ENCODE measurements around the gene TET2.

TET2 gene

DNA sequence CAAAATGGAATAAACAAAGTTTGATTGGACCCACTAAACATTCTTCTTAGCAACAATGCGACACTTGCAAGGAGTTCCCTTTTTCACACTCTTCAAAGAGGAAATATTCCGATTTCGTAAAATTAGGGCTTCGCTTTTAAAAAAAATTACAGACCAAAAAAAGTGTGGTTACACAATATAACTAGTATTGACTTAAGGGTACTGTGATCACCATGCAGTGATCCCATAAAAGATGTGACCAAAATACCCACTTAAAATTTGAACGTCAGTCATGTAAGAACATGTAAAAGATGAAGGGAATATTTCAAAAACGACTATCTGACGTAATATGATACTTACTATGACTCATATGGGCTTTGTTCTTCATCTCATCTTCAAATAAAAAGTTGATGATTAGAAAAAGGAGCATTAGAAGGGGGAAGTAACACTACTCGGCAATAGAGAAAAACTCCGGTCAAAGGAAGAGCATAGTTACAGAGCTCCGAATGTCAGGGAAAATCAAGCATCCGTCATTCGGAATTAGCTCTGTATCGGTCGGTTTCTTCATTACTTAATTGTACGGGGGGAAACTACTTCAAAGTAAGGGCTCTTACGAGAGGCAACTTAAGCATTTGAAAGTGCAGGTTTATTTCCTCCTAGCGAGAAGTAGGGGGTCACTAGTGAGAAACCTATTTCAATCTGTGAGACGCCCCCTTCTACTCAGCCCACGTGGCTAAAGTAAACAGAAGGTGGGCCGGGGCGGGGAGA lies 1.3 kb upstream of the TET2 start:
- no peak for FAIRE-seq

DNA sequence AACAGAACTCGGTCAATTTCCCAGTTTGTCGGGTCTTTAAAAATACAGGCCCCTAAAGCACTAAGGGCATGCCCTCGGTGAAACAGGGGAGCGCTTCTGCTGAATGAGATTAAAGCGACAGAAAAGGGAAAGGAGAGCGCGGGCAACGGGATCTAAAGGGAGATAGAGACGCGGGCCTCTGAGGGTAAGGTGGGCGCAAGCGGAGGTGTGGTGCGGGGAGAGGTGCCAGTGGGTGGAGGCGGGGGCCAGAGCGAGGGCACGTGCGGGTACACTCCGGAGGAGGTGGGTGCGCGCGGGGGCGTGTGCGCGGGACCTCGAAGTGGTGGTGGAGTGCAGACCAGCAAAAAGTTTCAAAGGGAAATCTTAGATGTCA lies 787 bp upstream of the TET2 start:
- FAIRE-seq, result no peak

DNA sequence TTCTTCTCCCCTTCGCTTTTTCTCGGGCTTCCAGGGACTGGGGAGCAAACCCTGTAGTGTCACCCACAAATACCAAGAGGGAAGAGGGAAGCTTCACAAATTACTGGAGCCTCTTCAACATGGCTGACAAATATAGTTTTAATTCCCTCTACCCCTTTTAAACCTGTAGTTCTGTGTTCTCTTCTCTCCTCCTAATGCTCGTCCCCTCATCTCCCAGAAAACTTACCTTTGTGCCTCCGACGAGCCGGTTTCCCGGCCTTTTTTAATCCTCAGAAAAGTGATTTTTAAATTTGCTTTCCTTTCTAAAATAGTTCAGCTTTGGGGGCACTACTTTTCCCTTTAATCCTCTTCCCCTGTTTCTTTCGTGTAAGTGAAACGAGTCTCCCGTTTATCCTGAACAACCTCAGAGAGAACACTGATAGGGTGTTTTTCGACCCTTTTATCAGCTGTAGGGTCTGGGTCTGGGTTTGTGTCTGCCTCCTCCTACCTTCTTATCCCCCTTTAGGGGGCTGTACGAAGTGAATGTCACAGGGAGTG lies 408 bp downstream of the TET2 start:
- no peak for FAIRE-seq

DNA sequence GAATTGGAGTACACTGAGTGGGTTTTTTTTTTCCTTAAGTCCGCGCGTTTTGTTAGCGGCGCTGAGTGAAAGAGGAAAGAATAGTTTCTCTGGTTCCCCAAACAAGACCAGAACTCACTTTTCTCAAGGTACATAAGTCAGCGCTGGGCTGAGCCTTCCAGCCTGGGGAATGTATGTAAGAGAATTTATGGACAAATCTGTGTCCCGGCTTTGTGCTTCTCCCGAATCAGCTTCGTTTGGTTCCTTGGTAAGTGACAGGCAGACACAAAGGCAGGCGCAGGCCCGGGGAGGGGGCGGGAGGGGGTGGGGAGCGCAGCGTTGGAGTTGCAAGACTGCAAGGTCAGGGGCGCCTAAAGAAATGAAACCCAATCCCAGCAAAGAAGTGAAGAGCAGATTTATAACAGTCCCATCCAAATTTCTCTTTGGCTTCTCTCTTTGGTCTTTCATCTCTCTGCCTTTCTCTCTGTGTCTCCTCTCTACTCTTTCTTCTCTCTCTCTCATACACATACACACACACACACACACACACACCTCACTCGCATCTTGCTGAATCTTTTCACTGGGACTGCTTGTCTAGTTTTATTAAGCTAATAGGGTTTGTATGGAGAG lies 981 bp downstream of the TET2 start:
- no peak for FAIRE-seq

DNA sequence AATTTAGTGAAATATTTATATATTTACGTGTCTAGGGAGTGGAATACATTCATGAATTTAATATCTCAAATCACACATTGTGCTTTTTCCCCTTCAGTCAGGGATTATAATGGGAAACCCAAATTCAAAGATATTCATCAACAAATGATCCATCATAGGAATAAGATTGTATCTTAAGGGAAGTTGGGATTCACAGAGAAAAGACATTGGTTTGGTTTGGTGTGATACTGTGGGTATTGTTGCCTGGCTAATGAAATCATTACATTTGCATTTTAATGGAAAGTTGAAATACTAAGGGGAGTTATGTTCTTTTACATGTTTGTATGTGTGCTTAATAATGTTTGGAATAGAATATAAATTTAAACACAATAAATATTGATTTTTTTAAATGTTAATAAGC lies 1.7 kb downstream of the TET2 start:
- no peak for FAIRE-seq

DNA sequence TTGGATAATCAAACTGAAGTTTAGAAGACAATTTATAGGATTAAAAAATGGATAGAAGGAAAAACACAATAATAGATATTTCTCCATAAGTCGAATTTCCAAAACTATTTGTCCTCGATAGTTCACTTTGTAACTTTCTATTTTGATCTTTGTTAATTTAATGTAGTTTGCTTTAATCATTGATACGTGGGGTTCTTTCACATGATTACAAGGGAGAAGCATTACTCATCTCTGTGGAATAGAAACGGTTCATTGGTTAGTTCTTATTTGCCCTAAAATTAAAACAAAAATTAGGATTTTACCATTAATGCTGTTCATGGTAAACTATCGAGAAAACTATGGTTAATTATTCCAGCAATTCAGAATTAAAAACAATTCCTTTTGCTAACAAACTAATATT lies 2.1 kb downstream of the TET2 start:
- FAIRE-seq, result peak; percentile 75

DNA sequence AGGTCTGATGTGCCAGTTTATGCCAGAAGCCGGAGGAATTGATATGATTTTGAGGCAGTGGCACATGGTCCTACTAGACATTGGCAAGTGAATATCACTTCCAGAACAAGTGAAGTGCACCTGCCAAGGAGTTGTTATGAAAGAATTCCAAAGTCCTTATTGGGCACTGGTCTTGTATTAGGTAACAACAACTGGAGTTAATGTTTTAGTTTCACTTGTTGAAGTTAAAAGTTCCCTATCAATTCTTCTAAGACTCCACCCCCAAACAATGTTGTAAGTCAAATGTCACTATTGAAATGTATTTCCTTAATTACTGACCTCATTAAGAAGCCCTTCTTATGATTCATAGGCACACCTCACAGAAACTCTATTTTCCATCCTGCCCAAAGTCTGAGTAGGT lies 3.1 kb downstream of the TET2 start:
- FAIRE-seq, result no peak

DNA sequence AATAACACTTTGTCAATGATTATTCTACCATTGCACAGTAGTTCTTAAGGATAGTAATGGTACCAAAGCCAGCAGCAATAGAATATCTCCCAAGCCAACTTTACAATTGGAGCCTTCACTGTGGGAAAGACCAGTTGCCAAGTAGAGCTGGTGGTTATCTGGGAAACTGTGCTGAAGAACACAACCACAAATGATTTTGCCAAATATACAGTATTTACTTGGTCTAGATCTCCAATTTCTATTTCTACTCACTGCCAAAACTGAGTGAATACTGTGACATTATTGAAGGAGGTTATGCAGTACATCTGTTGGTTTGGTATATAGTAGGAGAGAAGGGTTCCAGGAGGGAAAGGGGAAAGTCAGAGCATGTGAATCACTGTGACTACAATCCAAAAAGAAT lies 3.8 kb downstream of the TET2 start:
- FAIRE-seq, result no peak

DNA sequence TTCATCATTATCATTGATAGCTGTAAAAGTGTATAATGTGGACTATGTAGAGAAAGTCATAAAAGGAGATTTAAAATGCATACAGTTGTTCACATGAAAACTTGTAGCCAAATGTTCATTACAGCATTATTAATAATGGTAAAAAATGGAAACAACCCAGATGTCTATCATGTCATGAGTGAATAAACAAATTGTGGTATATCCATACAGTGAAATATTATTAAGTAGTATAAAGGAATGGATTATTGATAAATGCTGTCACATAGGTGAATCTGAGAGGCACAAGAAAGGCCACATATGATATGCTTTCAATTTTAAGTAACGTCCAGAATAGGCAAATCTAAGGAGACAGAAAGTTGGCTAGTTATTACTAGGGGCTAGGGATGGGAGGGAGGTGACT lies 7.1 kb downstream of the TET2 start:
- FAIRE-seq, result no peak

DNA sequence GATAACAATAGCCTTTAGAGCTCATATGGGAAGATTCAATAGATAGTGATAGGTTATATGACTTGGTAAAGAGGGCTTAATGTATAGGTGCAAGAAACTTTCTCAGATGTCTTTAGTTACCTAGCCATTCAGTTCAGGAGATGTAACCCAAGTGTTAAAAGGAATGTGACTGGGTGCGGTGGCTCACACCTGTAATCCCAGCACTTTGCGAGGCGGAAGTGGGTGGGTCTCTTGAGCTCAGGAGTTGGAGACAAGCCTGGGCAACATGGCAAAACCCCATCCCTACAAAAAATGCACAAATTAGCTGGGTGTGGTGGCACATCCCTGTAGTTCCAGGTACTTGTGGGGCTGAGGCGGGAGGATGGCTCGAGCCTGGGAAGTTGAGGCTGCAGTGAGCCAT lies 7.9 kb downstream of the TET2 start:
- no peak for FAIRE-seq

DNA sequence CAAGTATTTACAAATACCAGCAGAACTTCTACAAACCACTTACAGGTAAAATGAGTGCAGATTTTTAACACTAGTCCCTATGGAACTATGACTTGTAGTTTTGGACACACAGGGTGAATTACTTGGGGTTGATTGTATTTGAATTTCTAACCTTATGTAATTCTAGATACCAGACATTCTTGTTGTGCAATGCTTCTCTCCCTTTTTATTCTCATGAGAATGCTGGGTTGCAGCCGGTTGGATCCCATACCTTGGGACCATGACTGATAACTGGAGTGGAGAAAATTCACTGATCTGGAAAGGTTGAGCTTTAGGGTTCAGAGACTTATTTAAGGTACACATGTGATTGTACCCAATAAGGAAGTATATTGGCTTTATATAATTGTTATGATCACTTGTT lies 8.8 kb downstream of the TET2 start:
- no peak for FAIRE-seq

DNA sequence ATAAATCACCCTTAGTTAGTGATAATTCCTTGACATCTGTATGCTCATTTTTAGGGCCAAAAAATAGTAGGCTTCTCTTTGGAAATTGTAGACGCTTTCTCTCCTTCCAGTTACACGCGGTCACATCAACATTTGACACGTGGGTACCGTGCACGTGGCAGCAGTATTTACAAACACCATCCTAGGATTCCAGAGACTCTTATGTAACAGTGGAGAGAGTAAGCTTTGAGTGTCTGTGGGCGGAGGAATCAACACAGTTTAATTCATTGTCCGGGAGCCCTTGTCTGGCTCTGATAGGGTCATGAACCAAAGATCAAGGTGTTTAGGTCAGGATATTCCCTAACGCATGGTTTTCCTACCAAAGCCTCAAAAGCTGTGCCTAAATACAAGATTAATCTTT lies 12.2 kb downstream of the TET2 start:
- no peak for FAIRE-seq

DNA sequence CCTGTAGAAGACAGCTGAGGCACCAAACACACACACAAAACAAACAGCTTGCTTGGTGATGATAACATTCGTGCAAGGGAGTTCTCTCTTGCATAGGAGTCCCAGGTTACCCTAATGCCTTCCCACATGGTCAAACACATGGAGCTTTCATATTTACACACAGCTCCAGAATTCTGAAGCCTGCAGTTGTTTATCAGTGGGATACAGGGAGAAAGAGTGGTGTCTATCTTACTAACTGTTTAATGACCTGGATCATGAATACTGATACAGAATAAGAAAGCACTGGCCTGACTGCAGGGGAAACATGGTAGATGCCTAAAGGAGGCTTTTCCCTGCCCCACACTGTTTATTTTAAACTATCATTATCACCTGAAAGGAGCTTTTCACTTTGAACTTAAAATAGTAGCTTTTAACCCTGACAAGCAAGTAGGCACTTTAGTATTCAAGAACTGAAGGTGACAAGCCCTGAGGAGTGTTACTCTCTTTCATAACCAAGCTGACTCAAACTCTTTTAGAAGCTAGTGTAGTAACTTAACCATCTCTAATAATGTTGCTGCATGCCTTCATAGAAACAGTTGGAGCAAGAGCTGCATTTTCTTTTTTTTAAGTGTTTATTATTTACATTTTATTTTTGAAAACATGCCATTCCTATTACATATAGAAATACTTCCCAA lies 15.6 kb downstream of the TET2 start:
- no peak for FAIRE-seq

DNA sequence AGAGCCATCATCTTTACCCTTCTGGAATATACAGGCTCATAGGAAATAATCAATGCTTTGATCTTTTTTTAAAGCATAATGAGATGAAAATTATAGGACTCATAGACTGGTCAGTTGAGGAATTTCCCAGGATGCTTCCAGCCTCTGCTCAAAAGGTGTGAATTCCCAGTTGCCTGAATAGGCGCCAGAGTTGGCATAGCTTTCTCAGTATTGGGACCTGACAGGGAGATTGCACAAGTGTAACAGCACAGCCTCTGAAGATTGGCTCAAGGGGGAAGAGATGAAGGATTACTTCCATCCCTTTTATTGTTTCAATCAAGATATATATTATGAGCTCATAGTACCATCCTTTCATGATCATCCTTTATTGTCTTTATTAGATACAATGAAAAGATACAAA lies 17.9 kb downstream of the TET2 start:
- no peak for FAIRE-seq

DNA sequence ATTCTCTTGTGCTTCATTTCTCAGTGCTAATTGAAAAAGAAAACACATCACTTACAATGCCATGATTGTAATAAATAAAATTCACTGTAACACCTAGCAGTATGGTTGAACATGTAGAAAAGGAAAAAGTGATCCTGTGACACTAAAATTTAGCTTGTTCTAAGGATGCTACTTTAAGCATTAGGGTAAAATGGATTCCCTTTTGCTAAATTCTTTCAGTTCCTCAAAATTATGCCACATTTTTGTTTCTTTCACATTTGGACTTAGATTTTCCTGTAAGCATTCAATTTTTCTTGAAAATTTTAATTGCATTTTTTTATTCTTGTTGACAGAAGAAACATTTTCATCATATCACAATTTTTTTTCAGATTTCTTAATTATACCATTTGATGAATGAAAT lies 19.4 kb downstream of the TET2 start:
- peak; percentile 51 for FAIRE-seq

DNA sequence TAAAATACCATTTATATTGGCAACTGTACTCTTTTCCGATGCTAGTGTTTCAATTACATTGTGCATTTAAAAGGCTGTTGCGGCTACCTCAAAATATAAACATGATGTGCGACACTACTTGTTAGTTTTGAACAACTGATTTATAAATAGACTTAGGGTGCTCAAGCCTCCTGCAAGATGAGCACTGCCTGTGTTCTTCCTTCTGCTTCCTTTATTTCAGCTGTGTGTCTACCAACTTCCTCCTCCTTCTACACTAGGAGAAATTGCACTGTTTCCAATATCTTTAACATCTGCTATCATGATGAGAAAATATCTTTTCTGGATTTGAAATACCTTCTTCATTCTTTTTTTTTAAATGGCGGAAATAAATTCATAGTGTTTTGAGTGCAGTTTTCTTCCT lies 24.0 kb downstream of the TET2 start:
- no peak for FAIRE-seq

DNA sequence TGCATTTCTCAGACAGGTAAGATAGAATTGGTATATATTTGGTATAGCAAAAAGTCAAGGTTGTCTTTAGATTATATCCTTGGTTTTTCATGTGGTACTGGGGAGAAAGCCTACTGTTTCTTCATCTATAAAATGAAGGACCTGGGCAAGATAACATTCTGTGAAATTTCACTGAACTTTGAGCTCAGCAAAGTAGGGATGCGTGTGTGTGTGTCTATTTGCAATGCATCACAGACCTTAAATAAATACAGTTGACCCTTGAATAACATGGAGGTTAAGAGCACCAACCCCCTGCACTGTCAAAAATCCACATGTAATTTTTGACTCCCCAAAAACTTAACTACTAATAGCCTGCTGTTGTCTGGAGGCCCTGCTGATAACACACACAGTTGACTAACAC lies 25.2 kb downstream of the TET2 start:
- FAIRE-seq, result no peak

DNA sequence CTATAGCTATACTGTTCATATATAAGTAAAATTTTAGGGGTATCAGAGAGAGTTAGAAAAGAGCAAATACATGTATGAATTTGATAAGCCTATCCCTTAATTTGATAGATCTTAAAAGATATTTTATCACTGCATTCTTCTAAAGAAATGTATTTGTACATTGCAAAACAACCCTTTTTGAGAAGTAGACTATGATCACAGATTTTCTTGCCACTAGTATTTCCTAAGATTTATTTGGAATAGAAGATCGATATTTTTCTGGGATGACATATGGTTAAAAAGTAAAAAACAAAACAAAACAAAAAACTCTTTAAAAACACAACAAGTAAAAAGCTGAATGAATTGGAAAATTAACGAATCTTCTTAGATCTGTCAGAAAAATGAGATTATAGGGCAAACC lies 27.4 kb downstream of the TET2 start:
- no peak for FAIRE-seq

DNA sequence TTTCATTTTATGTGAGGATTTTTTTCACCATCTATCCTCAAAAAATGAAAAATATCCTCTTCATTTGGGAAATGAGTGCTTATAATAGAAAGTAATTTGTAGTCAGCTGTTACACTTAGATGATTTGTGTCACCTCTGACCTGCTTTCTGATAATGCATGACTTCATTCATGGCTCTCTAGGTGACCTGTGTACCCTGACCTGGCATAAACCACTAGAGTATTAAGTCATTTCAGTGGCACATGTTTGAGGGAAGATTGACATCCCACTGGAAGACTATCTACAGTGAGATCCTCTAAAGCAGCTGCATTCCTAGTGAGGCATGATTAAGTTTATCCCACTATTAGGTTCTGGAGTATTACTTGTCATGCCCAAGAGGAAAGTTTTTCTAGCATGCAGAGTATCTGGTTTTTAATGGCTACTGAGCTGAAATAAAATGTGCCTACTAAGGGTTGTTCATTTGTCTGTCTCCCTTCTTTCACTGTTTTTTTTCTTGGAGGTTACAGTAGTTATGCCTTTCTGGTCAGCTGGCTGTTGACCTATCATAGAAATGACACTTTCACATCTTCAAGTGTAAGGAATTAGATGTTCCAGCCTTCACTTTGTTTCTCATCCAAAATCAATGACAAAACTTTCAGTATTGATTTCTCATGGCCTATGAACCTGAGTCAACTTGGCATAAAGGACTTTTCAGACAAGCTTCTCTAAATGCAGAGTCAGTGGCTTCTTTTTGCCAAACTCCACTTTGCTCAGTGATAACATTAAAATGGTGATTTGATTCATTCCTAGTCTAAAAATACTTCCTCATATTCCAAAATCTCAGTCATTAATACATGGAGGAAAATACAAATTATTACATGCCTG lies 33.1 kb downstream of the TET2 start:
- no peak for FAIRE-seq

DNA sequence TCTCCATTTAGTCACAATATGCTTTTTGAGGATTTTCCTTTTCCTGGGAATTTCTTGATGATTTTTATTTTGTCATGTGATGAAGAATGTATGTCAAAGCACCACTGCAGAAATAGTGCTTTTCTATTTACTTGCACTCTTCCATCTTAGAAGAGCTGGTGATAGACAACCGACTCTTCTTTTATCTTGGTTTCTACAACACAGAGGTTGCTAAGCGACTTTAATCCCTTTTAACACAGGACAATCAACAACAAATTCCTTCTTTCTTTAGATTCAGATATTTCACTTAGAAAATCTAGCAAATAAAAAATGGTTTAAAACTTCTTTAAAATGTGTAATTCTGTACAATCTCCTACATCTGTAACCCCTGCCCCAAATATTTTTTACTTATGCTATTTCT lies 34.6 kb downstream of the TET2 start:
- FAIRE-seq, result no peak

DNA sequence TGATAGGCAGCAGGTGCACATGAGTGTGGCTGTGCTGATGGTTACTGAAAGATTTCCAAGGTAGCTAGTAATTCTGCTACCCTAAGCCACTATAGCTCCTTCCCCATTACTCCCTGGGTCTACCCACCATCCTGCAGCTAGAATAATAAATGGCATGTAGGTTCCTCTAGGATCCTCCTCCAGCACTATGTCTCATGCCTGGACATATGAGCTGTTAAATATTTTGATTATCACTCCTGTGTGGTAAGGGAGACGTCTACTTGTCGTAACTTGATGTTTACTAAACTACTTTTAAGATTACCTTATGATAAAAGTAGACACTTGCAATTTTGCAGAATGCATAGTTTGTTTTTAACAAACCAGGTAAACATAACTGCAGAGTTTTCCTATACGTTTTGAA lies 35.5 kb downstream of the TET2 start:
- no peak for FAIRE-seq

DNA sequence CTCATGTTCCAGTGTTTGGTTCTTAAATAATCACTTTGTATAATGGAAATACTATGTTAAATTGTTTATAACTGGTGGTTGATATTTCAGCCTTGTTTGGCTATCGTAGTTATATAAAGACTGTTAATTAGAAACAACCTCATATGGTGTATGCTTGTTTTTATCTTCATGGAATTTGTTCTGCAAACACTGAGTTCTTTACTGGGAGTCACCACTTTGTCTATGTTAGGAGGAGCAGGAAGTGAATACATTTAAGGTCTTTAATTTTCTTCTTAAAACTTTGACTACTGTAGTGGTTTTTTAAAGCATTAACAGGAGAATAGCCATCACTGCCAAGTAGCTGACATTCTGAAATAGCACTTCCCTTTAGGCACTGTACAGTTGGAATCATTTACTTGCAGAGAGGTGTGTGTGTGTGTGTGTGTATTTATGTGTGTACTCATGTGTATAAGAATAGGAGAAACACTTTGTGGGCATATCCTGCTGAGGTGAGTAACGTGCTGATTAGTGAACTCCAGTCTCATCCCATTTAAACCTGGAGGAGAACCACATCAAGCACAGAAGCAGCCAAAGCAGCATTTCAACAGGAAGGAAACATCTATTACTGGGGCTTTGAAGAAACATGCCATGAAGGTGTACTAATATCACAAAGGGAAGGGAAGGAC lies 37.8 kb downstream of the TET2 start:
- peak; percentile 85 for FAIRE-seq

DNA sequence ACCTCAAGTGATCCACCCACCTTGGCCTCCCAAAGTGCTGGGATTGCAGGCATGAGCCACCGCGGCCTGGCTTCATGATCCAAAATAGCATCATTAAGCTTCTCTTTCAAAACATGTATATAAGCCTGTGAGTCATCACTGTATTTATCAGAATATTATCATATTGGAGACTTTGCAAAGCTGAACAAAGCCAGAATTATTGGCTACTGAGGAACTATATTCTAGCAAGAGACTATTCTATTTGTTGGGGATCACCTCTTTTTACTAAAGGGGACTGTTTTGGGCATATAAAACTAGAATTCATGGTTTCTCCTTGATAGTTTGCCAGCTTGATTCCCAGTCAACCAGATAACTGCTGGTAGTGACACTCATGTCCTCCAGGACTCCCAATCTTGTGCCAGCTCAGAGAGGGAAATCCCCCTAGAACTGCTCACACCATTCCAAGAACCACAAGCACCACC lies 40.1 kb downstream of the TET2 start:
- no peak for FAIRE-seq

All from colon (tissue), 2 donors.